ENCODE measurements around the gene PAK5. TPM values are rescaled to one million over a fixed set of nuclear protein-coding genes. Genes with fewer than 3 reads are reported as not detected.

Gene PAK5
- total and polyA plus RNA-seq, 2 of the 13 experiments (the other 11 are each of a cell fraction or from before 2014, with no cell fraction given), result not detected

GRCh38 chr20:9810738-9811137 is 28.1 kb downstream of the PAK5 start:
- no peak overlapping the region for H3K27ac ChIP-seq (ENCODE audit: extremely low read length, insufficient read depth, low read length)
- H3K79me2 ChIP-seq (ENCODE audit: insufficient read depth, low read length), result no peaks in the 10 kb centered on the region
- H3K9me3 ChIP-seq (ENCODE audit: low read length), result no peaks in the 10 kb centered on the region
- H3K4me2 ChIP-seq (ENCODE audit: low read depth, low read length), result no peak overlapping the region
- TF ChIP-seq EEA1 (CRISPR knock-in tag; IDR thresholded peaks at IDR 0.05; ENCODE audit: borderline replicate concordance) (no peak), SMARCE1 (IDR thresholded peaks at IDR 0.05; ENCODE audit: borderline replicate concordance) (no peak), HDAC1 (CRISPR knock-in tag; IDR thresholded peaks at IDR 0.05) (no peak), SIX1 (CRISPR knock-in tag; IDR thresholded peaks at IDR 0.05; ENCODE audit: borderline replicate concordance) (no peak), ZNF143 (CRISPR knock-in tag; IDR thresholded peaks at IDR 0.05) (no peak), PAX8 (CRISPR knock-in tag; IDR thresholded peaks at IDR 0.05; ENCODE audit: borderline replicate concordance) (no peak)
- TF ChIP-seq, protein P1, sequence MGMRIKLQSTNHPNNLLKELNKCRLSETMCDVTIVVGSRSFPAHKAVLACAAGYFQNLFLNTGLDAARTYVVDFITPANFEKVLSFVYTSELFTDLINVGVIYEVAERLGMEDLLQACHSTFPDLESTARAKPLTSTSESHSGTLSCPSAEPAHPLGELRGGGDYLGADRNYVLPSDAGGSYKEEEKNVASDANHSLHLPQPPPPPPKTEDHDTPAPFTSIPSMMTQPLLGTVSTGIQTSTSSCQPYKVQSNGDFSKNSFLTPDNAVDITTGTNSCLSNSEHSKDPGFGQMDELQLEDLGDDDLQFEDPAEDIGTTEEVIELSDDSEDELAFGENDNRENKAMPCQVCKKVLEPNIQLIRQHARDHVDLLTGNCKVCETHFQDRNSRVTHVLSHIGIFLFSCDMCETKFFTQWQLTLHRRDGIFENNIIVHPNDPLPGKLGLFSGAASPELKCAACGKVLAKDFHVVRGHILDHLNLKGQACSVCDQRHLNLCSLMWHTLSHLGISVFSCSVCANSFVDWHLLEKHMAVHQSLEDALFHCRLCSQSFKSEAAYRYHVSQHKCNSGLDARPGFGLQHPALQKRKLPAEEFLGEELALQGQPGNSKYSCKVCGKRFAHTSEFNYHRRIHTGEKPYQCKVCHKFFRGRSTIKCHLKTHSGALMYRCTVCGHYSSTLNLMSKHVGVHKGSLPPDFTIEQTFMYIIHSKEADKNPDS (CRISPR knock-in tag; IDR thresholded peaks at IDR 0.05), result no peak
- BruUV-seq (replicated peaks), result no TSS peak
- intact Hi-C loops (cut with micrococcal nuclease; ENCODE audit: unreplicated experiment) (no loop called here), in situ Hi-C loops (cut with HindIII; ENCODE audit: extremely low pct_ligation_motif_present, low pct_unique_long_range_greater_than_20kb) (no loop called here)
- WGBS (ENCODE audit: low lambda C conversion rate), result 2% methylated on average over 1 of the region's 1 CpG
- no peaks in the 10 kb centered on the region for H3K4me1 ChIP-seq (ENCODE audit: insufficient read depth, low read length)
- DNase-seq (ENCODE audit: low spot score) (no peak), ATAC-seq (no peak), FAIRE-seq (no peak)
- H3K4me3 ChIP-seq (replicated peaks in 1 of 3; ENCODE audit: insufficient read depth in 1 of 3, low read depth in 2 of 3, low read length in 3 of 3), result no peak overlapping the region
- H2AFZ ChIP-seq (ENCODE audit: low read length), result no peak overlapping the region
- H4K20me1 ChIP-seq (ENCODE audit: insufficient read depth, low read length), result no peaks in the 10 kb centered on the region
- no peak overlapping the region for H3K9ac ChIP-seq (ENCODE audit: insufficient read depth, low read depth, low read length)
- no peaks in the 10 kb centered on the region for H3K36me3 ChIP-seq (replicated peaks in 1 of 2; ENCODE audit: control insufficient read depth in 1 of 2, insufficient read depth in 2 of 2, low read length in 2 of 2)
- ChIA-PET CTCF (ENCODE audit: low intra/inter-chr PET ratio, low total read pairs) (no interaction called here), POLR2A (no interaction called here)
- H3K27me3 ChIP-seq (ENCODE audit: control insufficient read depth in 1 of 2, insufficient read depth in 2 of 2, low read length in 2 of 2), result no peaks in the 10 kb centered on the region

DNA sequence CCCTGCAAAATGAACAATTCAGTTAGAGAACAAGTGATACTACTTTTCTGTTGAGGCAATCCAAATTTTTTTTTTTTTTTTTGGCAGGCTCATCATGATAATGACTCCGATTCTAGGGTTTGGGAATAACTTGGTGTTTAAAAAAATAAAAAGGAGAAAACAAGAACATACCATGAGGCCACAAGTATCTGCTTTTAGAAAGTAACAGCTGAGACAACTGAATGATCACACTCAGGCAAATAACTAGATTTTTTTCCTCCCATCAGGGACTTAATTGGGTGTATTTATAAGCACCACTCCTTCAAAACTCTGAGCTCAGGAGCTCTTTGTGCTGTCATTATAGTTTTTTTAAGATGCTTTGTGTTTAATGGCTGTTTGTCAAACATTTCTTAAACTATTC is 29.6 kb downstream of the PAK5 start:
- Histone ChIP-seq H4K20me1 (ENCODE audit: insufficient read depth, low read length) (no peaks in the 10 kb centered on the region), H3K27ac (ENCODE audit: extremely low read length, insufficient read depth, low read length) (no peak overlapping the region), H3K4me3 (replicated peaks in 1 of 3; ENCODE audit: insufficient read depth in 1 of 3, low read depth in 2 of 3, low read length in 3 of 3) (no peak overlapping the region), H3K27me3 (ENCODE audit: control insufficient read depth in 1 of 2, insufficient read depth in 2 of 2, low read length in 2 of 2) (no peaks in the 10 kb centered on the region), H3K9ac (ENCODE audit: insufficient read depth, low read depth, low read length) (no peak overlapping the region), H3K36me3 (replicated peaks in 1 of 2; ENCODE audit: control insufficient read depth in 1 of 2, insufficient read depth in 2 of 2, low read length in 2 of 2) (no peaks in the 10 kb centered on the region), H3K4me2 (ENCODE audit: low read depth, low read length) (no peak overlapping the region), H3K9me3 (ENCODE audit: low read length) (no peaks in the 10 kb centered on the region), H3K4me1 (ENCODE audit: insufficient read depth, low read length) (no peaks in the 10 kb centered on the region), H2AFZ (ENCODE audit: low read length) (no peak overlapping the region), H3K79me2 (ENCODE audit: insufficient read depth, low read length) (no peaks in the 10 kb centered on the region)
- DNase-seq (ENCODE audit: low spot score) (no peak), FAIRE-seq (no peak), ATAC-seq (no peak)
- WGBS (ENCODE audit: low lambda C conversion rate), result 1% methylated on average over 1 of the region's 1 CpG
- no peak for TF ChIP-seq KAT7 (CRISPR knock-in tag; IDR thresholded peaks at IDR 0.05; ENCODE audit: borderline replicate concordance)
- TF ChIP-seq HMG20A (CRISPR knock-in tag; IDR thresholded peaks at IDR 0.05; ENCODE audit: borderline replicate concordance), result no peak
- no peak for TF ChIP-seq FOSL1 (CRISPR knock-in tag; IDR thresholded peaks at IDR 0.05; ENCODE audit: borderline replicate concordance)
- TF ChIP-seq, protein P2, sequence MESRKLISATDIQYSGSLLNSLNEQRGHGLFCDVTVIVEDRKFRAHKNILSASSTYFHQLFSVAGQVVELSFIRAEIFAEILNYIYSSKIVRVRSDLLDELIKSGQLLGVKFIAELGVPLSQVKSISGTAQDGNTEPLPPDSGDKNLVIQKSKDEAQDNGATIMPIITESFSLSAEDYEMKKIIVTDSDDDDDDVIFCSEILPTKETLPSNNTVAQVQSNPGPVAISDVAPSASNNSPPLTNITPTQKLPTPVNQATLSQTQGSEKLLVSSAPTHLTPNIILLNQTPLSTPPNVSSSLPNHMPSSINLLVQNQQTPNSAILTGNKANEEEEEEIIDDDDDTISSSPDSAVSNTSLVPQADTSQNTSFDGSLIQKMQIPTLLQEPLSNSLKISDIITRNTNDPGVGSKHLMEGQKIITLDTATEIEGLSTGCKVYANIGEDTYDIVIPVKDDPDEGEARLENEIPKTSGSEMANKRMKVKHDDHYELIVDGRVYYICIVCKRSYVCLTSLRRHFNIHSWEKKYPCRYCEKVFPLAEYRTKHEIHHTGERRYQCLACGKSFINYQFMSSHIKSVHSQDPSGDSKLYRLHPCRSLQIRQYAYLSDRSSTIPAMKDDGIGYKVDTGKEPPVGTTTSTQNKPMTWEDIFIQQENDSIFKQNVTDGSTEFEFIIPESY (CRISPR knock-in tag; IDR thresholded peaks at IDR 0.05), result no peak
- TF ChIP-seq ZNF616 (CRISPR knock-in tag; IDR thresholded peaks at IDR 0.05; ENCODE audit: low read depth), result no peak
- TF ChIP-seq HIVEP1 (CRISPR knock-in tag; IDR thresholded peaks at IDR 0.05), result no peak
- TF ChIP-seq RAD51 (IDR thresholded peaks at IDR 0.05; ENCODE audit: borderline replicate concordance), result no peak
- no peak for TF ChIP-seq SNRNP70 (IDR thresholded peaks at IDR 0.05; ENCODE audit: low read depth, low read length)
- no peak for TF ChIP-seq ZFX (CRISPR knock-in tag; IDR thresholded peaks at IDR 0.05; ENCODE audit: low read depth)
- TF ChIP-seq HNF4A (CRISPR knock-in tag; IDR thresholded peaks at IDR 0.05), result no peak
- TF ChIP-seq PCBP2 (optimal IDR thresholded peaks at IDR 0.05; ENCODE audit: low read depth, low read length, poor library complexity, severe bottlenecking), result no peak
- in situ Hi-C loops (cut with HindIII; ENCODE audit: extremely low pct_ligation_motif_present, low pct_unique_long_range_greater_than_20kb) (no loop called here), intact Hi-C loops (cut with micrococcal nuclease; ENCODE audit: unreplicated experiment) (no loop called here)
- POLR2A ChIA-PET, result no interaction called here
- CTCF ChIA-PET (ENCODE audit: low intra/inter-chr PET ratio, low total read pairs), result no interaction called here
- BruUV-seq (replicated peaks), result no TSS peak
